GM12872 (cell line): Measurements from ENCODE around the gene PAX5.

Experiments
- TF ChIP-seq, protein P1 (sequence below): IDR thresholded peaks from 3 replicates; pipeline ENCODE4 v1.5.1; 2011; ENCODE audit warnings: low read depth, mild to moderate bottlenecking, low read length, moderate library complexity; ENCODE audit not compliant: insufficient read depth

Gene PAX5

DNA sequence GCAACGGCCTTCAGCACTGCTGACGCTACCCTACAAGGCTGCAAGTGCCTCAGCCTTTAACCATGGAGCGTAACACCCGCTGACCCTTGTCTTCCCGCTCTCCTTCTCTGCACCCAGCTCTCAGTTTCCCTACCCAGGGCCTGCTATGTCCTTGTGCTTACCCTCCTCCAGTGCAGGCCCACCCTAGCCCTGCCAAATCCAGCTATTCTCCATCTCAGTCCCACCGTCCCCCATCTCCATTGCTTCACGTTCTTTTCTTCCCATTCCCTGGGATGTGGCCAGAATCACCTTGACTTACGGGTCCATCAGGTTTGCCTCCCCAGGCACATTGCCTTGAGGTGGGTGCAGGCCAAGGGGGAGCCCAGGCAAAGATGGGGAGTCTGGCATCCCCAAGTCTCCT lies 91.2 kb downstream of the PAX5 start:
- TF ChIP-seq, protein P1, sequence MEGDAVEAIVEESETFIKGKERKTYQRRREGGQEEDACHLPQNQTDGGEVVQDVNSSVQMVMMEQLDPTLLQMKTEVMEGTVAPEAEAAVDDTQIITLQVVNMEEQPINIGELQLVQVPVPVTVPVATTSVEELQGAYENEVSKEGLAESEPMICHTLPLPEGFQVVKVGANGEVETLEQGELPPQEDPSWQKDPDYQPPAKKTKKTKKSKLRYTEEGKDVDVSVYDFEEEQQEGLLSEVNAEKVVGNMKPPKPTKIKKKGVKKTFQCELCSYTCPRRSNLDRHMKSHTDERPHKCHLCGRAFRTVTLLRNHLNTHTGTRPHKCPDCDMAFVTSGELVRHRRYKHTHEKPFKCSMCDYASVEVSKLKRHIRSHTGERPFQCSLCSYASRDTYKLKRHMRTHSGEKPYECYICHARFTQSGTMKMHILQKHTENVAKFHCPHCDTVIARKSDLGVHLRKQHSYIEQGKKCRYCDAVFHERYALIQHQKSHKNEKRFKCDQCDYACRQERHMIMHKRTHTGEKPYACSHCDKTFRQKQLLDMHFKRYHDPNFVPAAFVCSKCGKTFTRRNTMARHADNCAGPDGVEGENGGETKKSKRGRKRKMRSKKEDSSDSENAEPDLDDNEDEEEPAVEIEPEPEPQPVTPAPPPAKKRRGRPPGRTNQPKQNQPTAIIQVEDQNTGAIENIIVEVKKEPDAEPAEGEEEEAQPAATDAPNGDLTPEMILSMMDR = no peak

DNA sequence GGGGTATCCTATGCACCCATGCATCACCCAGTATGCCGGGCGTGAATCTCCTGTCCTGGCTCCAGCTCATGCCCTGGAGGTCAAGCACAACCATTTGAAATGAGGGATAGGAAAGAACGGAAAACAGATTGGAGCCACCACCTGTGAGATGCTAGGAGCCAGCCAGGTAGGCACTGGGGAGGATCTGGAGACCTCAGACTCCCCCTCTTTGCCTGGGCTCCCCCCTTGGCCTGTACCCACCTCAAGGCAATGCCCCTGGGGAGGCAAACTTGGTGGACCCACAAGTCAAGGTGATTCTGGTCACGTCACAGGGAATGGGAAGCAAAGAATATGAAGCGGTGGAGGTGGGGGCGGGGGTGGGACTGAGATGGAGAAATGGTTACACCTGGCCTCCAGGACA lies 92.6 kb downstream of the PAX5 start:
- TF ChIP-seq, protein P1 = no peak

DNA sequence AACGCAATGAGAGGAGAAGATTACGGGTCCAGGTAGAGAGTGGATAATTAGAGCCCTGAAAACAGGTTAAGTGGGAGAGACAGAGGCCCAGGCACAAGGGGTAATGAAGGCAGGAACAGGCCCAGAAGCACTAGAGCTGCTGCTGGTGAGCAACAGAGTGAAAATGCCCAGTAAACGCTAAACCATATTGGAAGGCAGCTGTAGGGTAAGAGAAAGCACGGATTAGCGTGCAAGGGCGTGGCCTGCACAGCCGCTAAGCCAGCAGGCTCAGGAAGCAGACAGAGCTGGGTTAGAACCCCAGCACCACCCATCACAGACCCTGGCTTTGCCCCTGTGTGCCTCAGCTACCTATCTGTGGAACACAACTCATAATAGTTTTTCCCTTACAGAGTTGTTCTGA lies 93.2 kb downstream of the PAX5 start:
- TF ChIP-seq, protein P1 = no peak

DNA sequence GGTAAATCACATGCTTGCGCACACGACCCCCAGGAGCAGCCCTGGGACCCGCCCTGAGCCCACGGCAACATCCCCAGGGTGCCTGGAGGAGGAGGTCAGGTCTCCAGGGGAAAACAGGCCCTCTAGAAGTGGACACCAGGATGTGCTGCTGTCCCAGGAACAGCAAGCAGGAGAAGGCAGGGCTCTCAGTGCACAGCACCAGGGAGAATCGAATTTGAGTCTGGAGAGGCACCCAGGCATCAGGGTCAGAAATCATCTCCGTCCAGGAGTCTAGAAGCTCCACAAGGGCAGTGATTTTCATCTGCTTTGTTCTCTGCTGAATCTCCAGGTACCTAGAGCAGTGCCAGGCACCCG lies 93.6 kb downstream of the PAX5 start:
- TF ChIP-seq, protein P1 = no peak

DNA sequence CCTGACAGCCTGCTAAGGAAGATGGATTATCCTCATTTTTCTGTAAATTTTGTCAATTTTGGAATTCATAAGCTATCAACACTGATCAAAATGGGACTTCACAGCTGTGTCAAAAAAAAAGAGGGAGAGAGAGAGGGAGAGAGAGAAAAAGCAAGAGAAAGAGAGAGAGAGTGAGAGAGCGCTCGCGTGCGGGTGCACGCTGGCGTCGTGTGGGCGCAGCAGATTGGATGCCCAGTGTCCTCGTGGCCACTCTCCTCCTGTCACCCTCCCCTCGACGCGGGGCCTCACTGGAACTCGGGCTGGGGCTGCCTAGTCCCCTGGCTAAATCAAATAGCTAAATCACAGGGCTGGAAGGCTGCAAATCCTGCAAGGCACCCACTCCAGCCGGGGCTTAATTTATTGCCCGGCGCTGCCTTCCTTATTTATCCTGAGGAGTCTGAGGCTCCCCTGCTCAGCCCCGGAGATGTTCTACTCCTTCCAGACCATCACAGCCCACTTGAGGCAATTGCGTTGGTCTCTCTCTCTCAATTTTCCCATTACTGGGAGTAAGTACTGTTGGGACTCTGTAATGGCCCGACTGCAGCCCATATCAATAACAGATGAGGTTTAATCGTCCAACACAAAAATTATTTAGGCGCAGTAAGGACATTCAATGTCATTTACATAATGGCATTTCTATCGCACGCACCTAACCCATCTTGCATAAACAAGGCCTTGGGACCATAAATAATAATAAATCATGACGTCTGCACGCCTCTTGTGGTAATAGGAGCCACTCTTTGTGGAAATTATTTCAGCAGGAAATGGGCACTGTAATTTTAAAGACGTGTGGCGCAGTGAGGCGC lies 94.2 kb downstream of the PAX5 start:
- TF ChIP-seq, protein P1 = no peak

DNA sequence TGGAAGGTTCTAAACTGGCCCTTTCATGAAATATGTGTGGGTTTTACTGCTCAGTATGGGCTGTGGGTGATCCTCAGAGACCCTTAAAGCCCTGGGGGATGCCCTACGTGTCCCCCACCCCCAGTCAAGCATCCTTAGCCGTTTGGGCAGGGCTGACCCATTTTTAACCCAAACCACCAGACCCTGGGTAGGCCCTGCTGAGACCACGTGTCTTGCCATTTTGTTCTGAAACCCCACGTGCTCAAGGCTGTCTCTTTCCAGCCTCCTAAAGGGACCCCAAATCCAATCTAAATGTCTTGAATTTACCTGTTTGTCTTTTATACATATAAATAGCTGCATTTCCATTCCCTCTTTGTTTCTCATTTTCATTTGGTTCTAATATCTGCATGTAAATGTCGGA lies 94.9 kb downstream of the PAX5 start:
- TF ChIP-seq, protein P1 = no peak

DNA sequence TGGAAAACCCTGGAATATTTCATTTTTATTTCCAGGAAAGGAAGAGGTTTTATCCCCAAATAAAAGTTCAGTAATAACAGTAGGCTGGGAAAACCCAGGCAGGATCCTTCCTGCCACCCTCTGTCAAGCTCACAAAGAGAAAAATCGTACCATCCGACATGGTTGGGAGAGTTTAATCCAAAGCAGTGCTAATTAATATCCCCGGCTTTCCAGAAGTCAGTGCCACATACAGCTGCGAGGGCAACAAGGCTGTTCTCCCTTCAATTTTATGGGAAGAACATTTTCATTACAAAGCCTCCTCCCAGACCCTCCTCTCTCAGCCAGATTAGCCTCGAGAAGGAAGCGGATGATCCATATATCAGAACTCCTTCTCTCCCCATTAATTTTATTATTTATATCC lies 95.5 kb downstream of the PAX5 start:
- TF ChIP-seq, protein P1 = no peak
